K562 (cell line): ENCODE measurements around the gene NMNAT1. TPM values are rescaled to one million over a fixed set of nuclear protein-coding genes. Genes with fewer than 3 reads are reported as not detected.

Experiments
- CC2D1A ChIP-seq: fragments of 450-650 bp; IDR thresholded peaks from 2 replicates; pipeline ENCODE4 v1.6.1; 2017; ENCODE audit warnings: mild to moderate bottlenecking
- CHCHD3 ChIP-seq: fragments of 250-450 bp; sonication (Bioruptor Pico); IDR thresholded peaks from 2 replicates; pipeline ENCODE4 v2.1.2; 2022; ENCODE audit warnings: mild to moderate bottlenecking
- CREM ChIP-seq: IDR thresholded peaks from 2 replicates; pipeline ENCODE4 v1.6.1; 2014; ENCODE audit warnings: antibody characterized with exemption, low read depth
- ETV1 ChIP-seq: fragments of 450-650 bp; conservative IDR thresholded peaks from 2 replicates; pipeline ENCODE4 v1.6.1; 2016; ENCODE audit warnings: missing genetic modification characterization, control low read depth, low read depth, missing compliant biosample characterization
- EZH2 ChIP-seq: IDR thresholded peaks from 2 replicates; pipeline ENCODE4 v1.6.1; 2012; ENCODE audit warnings: low read depth, mild to moderate bottlenecking, inconsistent platforms, low read length, borderline replicate concordance
- FIP1L1 ChIP-seq: fragments of 200-400 bp; formaldehyde crosslinking; IDR thresholded peaks from 2 replicates; pipeline ENCODE4 v1.6.1; 2018; ENCODE audit warnings: mild to moderate bottlenecking, low read depth, low read length; ENCODE audit not compliant: poor library complexity, severe bottlenecking
- HDAC2 ChIP-seq: fragments of 450-650 bp; IDR thresholded peaks from 2 replicates; pipeline ENCODE4 v1.6.1; 2016; ENCODE audit warnings: mild to moderate bottlenecking
- HNRNPLL ChIP-seq: fragments of 200-400 bp; formaldehyde crosslinking; IDR thresholded peaks from 2 replicates; pipeline ENCODE4 v1.6.1; 2017; ENCODE audit warnings: low read length, low read depth, mild to moderate bottlenecking; ENCODE audit not compliant: poor library complexity, severe bottlenecking
- KLF13 ChIP-seq: fragments of 450-650 bp; IDR thresholded peaks from 2 replicates; pipeline ENCODE4 v1.6.1; 2016; ENCODE audit warnings: missing genetic modification characterization, low read depth, mild to moderate bottlenecking, missing compliant biosample characterization, moderate library complexity, borderline replicate concordance
- MXI1 ChIP-seq: IDR thresholded peaks from 2 replicates; pipeline ENCODE4 v1.6.1; 2011; ENCODE audit warnings: low read depth, mild to moderate bottlenecking, improper control_type of control experiment, low read length
- POLR2AphosphoS2 ChIP-seq: IDR thresholded peaks from 2 replicates; pipeline ENCODE4 v1.6.1; 2012; ENCODE audit warnings: low read length, improper control_type of control experiment
- RBBP5 ChIP-seq: fragments of 200-600 bp; sonication (generic); IDR thresholded peaks from 2 replicates; pipeline ENCODE4 v1.6.1; 2012; ENCODE audit warnings: borderline replicate concordance, mild to moderate bottlenecking, low read length, control low read depth, inconsistent platforms; ENCODE audit not compliant: insufficient read depth, poor library complexity, severe bottlenecking
- SETDB1 ChIP-seq: IDR thresholded peaks from one replicate; pipeline ENCODE4 v1.6.1; 2012; ENCODE audit warnings: low read length, control low read depth, inconsistent platforms
- SIN3A ChIP-seq, 2 experiments: fragments of 150-350 bp in 1 of 2; IDR thresholded peaks; 2 replicates each; pipeline ENCODE4 v1.6.1; 2011 to 2016; ENCODE audit warnings: borderline replicate concordance in 2 of 2, low read depth in 2 of 2, low read length in 2 of 2, mild to moderate bottlenecking in 2 of 2, moderate library complexity in 2 of 2; ENCODE audit not compliant: control insufficient read depth in 1 of 2
- SRSF1 ChIP-seq: fragments of 200-400 bp; formaldehyde crosslinking; IDR thresholded peaks from 2 replicates; pipeline ENCODE4 v1.6.1; 2017; ENCODE audit warnings: mild to moderate bottlenecking, low read depth, low read length, moderate library complexity
- ZC3H4 ChIP-seq: sonication (generic); formaldehyde crosslinking; IDR thresholded peaks from 2 replicates; pipeline ENCODE4 v1.9.0; 2021; ENCODE audit warnings: missing genetic modification reagents, borderline replicate concordance
- ZEB2 ChIP-seq: fragments of 450-650 bp; IDR thresholded peaks from 2 replicates; pipeline ENCODE4 v1.6.1; 2016
- ZNF197 ChIP-seq: fragments of 200-800 bp; sonication (Bioruptor generic); IDR thresholded peaks from 2 replicates; pipeline ENCODE4 v1.6.1; 2016; ENCODE audit warnings: low read depth, missing genetic modification characterization, missing compliant biosample characterization
- polyA plus RNA-seq, 8 experiments: library from polyadenylated mRNA; depleted of rRNA in 4 of 8; stranded (reverse) in 5 of 8; unstranded in 3 of 8; fragments of >200 nt; fragmentation: Nextera tagmentation in 2 of 8; fragmentation: Illumina TruSeq in 1 of 8; extraction: Ambion mirVana in 2 of 8; extraction: Trizol in 1 of 8; gene quantifications; 2 replicates each; pipeline versions ENCODE4 v1.2.1 to v1.2.3, GENCODE V29; 2011 to 2014; ENCODE audit warnings: inconsistent platforms in 1 of 8, missing spikeins in 1 of 8
- total RNA-seq, 7 experiments: library from RNA; depleted of rRNA in 6 of 7; stranded (reverse); fragments of >200 nt in 6 of 7; fragmentation: Illumina TruSeq in 2 of 7; extraction: Trizol in 2 of 7; gene quantifications; 2 replicates each; pipeline versions ENCODE4 v1.2.1 to v1.2.3, GENCODE V29; 2011 to 2021; ENCODE audit warnings: low replicate concordance in 1 of 7
- TF ChIP-seq, protein P1 (sequence below): conservative IDR thresholded peaks from 2 replicates; pipeline ENCODE4 v1.6.1; 2011; ENCODE audit warnings: low read depth, mild to moderate bottlenecking, low read length; ENCODE audit not compliant: control insufficient read depth
- TF ChIP-seq, protein P2 (sequence below): fragments of 200-800 bp; sonication (Bioruptor generic); IDR thresholded peaks from 2 replicates; pipeline ENCODE4 v1.6.1; 2017; ENCODE audit warnings: missing genetic modification characterization, missing compliant biosample characterization
- TF ChIP-seq, protein P3 (sequence below): fragments of 450-650 bp; IDR thresholded peaks from 2 replicates; pipeline ENCODE4 v1.6.1; 2018; ENCODE audit not compliant: partially characterized antibody

NMNAT1 gene
- total and polyA plus RNA-seq, 9 of the 15 experiments (the other 6 are each of a cell fraction or from before 2014, with no cell fraction given): 5.1 to 14.6 (median 12.1) TPM

DNA sequence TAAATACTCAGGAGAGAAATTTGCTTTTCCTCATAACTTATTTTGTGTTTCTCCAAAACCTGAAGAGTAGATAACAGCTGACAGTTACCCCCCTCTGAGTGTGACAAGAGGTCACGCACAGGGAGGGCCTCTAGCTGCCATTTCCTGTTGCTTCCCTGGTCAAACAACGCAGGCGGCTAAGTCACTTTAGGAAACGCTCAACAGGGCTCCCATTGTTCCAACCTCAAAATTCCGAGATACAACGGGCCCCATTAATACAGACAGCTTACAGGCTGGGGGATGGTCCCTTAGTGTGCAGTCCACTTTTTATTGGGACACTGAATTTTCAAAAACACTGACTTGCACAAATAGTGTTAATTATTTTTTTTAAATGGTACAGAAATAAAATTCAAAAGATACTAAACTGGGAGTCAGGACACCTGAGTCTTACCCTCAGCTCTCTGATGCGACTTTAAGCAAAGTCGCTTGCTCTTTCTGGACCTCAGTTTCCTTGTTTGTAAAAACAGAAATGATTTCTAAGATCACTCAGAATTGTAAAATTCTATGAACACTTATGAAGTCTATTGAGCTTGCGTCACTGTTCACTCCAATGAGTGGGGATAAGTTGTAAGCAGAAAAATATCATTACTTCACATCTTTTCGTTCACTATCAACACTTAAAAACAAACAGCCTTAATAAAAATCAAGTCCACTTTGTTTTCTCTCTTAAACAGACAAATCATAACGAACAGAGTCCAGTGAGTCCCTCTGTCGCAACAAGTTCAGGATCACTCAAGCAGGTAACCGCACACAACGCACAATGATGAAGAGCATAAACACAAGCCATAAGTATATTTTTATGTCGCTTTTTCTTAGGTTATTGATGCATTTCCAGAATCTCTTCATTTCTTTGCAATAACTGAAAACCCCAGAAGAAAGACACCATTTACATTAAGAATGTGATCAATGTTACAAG lies 13.6 kb upstream of the NMNAT1 start (continued):
- TF ChIP-seq SETDB1 (no peak), RBBP5 (peak; percentile 82), SIN3A (IDR thresholded peaks at IDR 0.05; ENCODE audit: borderline replicate concordance in 2 of 2, control insufficient read depth in 1 of 2, low read depth in 2 of 2, low read length in 2 of 2) (no peak), SRSF1 (no peak), KLF13 (no peak), MXI1 (no peak), ZEB2 (no peak), FIP1L1 (no peak), ZC3H4 (CRISPR knock-in tag) (no peak), CREM (peak; percentile 74), ZNF197 (CRISPR knock-in tag) (peak; percentile 92), CHCHD3 (CRISPR knock-in tag) (no peak), POLR2AphosphoS2 (no peak), HNRNPLL (peak; percentile 91), CC2D1A (no peak), HDAC2 (no peak; the same call in 1 of the 2 replicates), ETV1 (peak; percentile 78), EZH2 (no peak)
- TF ChIP-seq, protein P1, sequence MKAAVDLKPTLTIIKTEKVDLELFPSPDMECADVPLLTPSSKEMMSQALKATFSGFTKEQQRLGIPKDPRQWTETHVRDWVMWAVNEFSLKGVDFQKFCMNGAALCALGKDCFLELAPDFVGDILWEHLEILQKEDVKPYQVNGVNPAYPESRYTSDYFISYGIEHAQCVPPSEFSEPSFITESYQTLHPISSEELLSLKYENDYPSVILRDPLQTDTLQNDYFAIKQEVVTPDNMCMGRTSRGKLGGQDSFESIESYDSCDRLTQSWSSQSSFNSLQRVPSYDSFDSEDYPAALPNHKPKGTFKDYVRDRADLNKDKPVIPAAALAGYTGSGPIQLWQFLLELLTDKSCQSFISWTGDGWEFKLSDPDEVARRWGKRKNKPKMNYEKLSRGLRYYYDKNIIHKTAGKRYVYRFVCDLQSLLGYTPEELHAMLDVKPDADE: peak; percentile 64; the same call in 1 of the 2 replicates
- TF ChIP-seq, protein P2, sequence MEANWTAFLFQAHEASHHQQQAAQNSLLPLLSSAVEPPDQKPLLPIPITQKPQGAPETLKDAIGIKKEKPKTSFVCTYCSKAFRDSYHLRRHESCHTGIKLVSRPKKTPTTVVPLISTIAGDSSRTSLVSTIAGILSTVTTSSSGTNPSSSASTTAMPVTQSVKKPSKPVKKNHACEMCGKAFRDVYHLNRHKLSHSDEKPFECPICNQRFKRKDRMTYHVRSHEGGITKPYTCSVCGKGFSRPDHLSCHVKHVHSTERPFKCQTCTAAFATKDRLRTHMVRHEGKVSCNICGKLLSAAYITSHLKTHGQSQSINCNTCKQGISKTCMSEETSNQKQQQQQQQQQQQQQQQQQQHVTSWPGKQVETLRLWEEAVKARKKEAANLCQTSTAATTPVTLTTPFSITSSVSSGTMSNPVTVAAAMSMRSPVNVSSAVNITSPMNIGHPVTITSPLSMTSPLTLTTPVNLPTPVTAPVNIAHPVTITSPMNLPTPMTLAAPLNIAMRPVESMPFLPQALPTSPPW (CRISPR knock-in tag): peak; percentile 81
- TF ChIP-seq, protein P3, sequence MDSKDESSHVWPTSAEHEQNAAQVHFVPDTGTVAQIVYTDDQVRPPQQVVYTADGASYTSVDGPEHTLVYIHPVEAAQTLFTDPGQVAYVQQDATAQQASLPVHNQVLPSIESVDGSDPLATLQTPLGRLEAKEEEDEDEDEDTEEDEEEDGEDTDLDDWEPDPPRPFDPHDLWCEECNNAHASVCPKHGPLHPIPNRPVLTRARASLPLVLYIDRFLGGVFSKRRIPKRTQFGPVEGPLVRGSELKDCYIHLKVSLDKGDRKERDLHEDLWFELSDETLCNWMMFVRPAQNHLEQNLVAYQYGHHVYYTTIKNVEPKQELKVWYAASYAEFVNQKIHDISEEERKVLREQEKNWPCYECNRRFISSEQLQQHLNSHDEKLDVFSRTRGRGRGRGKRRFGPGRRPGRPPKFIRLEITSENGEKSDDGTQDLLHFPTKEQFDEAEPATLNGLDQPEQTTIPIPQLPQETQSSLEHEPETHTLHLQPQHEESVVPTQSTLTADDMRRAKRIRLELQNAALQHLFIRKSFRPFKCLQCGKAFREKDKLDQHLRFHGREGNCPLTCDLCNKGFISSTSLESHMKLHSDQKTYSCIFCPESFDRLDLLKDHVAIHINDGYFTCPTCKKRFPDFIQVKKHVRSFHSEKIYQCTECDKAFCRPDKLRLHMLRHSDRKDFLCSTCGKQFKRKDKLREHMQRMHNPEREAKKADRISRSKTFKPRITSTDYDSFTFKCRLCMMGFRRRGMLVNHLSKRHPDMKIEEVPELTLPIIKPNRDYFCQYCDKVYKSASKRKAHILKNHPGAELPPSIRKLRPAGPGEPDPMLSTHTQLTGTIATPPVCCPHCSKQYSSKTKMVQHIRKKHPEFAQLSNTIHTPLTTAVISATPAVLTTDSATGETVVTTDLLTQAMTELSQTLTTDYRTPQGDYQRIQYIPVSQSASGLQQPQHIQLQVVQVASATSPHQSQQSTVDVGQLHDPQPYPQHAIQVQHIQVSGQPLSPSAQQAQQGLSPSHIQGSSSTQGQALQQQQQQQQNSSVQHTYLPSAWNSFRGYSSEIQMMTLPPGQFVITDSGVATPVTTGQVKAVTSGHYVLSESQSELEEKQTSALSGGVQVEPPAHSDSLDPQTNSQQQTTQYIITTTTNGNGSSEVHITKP: no peak
